HTERT RPE-1 (cell line): Measurements from ENCODE around the gene MBNL1.
"Not testable (repeated sequence)": the region's sequence is repeated elsewhere in the genome, so short reads cannot be mapped to it uniquely, and the experiment has no call there.

Experiments
- in situ Hi-C: fragments of 300-500 bp; cut with MboI; formaldehyde crosslinking; loops from 4 replicates; pipeline ENCODE4 v1.14.3; 2020; ENCODE audit warnings: low sequenced_read_pairs

MBNL1 gene

DNA sequence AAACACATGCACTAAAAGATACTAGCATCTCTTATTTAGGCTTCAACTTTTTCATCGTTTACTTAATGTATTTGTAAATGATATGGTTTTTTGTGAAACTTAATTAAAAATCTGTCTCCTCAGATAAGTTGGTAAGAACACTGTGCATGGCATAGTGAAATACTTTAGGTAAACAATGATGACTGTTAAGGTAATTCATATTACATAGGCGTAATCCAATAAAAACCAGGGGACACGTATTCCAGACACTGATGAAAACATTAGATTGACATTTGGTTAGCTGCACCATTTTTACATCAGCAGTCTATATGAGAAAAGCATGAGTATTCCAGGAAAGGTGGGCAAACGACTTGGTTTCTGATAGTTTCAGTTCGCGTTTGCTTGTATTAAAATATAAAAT, 170.0 kb downstream of the MBNL1 start:
- in situ Hi-C loops = no loop called here

DNA sequence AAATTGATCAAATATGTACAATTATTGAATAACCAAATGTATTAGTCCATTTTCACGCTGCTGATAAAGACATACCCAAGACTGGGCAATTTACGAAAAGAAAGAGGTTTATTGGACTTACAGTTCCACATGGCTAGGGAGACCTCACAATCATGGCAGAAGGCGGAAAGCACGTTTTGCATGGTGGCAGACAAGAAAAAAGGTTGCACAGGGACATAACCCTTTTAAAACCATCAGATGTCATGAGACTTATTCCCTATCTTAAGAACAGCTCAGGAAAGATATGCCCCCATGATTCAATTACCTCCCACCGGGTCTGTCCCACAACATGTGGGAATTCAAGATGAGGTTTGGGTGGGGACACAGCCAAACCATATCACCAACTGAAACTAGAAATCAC, 171.5 kb downstream of the MBNL1 start:
- in situ Hi-C loops = not testable (repeated sequence)

DNA sequence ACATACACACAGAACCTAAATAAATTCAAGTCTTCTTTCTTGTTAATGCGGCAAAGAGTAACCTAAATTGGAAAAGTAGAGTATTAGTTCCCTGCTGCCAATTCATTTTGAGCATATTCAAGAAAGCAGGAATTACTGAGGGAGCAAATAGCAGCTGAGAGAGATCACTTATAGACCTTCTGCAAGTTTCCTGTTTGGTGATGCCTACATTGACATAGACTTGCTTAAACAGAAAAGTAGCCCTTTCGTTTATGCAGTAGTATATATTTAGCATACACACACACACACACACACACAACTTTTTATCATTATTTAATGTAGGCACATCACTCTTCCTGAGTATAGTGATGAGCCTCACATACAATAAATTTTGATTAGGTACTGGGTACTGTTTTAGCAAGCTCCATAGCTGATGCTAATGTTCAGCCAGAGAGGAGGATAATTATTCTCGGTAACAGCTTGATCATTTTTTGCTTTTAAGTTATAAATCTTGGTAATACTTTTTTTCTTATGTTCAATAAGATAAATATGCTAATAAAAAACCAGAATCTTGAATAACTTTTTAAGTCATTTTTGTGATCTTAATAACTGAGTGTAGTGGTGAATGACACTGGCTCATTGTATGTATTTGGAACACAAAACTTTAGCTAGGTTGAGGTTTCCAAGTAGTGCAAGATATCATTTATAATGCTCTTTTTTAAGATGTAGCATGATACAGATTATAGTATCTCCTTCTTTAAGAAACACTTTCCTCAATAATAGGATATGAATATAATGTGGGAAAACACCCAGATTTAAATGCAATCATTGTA, 174.7 kb downstream of the MBNL1 start:
- in situ Hi-C loops = no loop called here

DNA sequence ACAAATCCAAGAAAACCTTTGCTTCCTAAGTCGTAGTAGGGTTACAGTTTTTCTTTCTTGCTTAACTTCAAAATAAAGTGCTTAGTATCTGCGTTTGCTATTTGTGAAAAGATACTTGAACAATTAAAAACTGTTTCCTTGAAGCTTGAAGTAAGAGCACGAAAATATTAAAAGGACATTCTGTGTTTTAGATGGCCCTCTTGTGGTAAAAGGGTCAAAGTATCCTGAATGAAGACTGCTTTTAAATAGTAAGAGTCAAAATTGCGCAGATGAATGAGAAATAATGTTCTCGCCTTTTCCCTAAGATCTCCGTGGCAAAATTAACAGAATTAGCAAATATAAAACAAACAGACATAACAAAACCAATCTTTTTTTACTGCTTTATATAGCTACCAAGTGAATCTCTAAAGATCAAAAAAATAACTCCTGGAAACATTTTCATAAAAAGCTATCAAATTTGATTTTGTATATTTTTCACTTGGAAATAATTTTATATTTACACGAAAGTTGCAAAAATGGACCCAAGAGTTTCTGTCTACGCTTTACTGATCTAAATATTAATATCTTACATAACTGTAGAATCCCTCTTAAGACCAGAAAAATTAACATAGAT, 175.4 kb downstream of the MBNL1 start:
- in situ Hi-C loops = no loop called here

DNA sequence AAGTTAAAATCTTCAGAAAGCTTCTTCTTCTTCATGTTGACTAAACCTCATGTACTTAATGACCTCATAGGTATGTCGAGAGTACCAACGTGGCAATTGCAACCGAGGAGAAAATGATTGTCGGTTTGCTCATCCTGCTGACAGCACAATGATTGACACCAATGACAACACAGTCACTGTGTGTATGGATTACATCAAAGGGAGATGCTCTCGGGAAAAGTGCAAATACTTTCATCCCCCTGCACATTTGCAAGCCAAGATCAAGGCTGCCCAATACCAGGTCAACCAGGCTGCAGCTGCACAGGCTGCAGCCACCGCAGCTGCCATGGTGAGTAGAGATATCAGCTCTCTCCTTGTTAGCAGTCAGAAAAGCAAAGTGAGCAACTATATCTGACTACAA, 176.5 kb downstream of the MBNL1 start:
- in situ Hi-C loops = no loop called here

DNA sequence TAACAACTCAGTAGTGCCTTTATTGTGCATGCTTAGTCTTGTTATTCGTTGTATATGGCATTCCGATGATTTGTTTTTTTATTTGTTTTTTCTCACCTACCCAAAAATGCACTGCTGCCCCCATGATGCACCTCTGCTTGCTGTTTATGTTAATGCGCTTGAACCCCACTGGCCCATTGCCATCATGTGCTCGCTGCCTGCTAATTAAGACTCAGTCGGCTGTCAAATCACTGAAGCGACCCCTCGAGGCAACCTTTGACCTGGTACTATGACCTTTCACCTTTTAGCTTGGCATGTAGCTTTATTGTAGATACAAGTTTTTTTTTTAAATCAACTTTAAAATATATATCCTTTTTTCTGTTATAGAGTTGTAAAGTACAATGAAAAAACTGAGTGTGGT, 177.8 kb downstream of the MBNL1 start:
- in situ Hi-C loops = no loop called here

- in situ Hi-C loops = no loop called here
These were observed 178.8 kb downstream of the MBNL1 start for GRCh38 chr3:152447511-152447910.

DNA sequence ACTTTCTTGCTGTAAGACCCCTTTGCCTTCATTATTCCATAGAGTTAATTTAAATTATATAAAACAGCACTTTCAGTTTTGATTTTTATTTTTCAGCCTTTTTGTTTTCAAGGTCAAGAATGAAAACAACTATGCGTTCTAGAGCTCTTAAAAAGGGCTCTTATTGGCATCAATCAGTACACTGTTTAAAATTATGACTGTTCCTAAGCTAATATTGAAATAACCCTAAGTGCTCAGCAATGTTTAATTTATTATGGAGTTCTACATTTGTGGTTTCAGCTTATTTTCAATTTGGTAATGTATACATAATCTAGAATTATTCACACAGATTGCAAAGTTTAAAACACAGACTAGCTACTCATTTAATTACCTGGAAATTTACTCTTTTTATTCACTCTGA, 179.4 kb downstream of the MBNL1 start:
- in situ Hi-C loops = no loop called here

DNA sequence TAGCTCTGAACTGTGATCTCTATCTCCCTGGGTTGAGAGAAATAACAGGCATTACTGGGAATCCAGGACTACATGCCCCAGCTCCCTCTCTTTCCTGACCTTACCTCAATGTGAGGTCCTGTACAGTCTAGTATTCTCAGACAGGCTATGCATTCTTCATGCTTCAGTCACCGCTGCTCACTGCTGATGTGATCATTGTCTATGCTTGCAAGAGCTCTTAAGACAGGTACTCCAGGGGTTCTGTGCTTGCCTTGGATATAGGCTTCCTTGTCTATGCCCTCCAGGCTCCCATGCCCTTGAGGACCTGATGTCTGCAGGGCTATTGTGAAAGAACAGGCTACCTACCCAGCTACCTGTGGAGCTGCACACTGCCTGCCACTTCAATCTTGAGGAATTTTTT, 183.6 kb downstream of the MBNL1 start:
- in situ Hi-C loops = no loop called here

DNA sequence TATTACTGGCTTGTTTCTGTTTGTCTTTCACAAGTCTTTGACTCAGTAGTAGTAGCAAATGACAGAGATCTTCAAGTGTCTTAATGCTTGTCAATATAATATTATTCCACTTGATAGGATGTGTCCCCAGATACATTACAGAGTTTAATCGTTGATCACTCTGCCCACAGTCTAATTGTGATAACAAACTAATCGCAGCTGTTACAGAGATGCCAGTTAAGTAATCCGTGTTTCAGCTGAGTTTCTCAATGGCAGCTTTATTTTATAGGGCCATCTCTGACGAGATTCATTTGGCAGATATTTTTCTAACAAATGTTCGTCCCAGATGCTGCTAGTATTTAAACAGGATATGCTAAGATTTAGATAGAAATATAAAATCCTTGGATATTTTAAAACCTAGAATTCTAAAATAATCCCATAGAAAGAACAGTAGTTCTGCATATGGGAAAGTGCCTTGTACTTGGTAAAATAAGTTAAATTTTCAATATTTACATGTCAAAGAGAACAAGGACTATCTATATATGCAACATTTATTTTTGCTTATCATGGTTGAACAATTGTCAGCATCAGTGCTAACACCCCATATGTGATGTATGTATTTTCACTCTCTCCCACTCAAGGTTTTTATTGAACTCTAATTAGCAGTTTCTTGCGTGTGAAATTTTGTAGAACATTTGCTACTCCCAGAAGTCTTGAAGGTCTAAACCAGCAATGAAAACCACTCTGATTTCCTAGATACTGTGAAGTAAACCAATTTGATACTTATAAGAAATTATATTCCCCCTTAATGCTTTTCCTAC, 185.5 kb downstream of the MBNL1 start:
- in situ Hi-C loops = no loop called here

DNA sequence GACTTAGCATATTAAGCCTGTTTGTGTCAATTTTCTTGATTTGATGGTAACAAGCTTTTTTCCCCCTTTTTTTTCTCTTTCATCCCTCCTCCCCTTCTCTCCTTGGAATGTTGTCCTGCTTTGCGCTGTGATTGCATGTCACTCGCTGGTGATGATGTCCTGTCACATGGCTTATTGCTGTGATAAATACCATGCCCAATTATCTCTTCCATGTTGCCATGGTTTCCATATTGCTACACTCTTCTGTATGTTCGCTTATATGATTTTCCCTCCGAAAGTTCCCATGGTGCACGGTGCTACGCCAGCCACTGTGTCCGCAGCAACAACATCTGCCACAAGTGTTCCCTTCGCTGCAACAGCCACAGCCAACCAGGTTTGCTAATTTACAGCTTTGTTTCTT, 187.3 kb downstream of the MBNL1 start:
- in situ Hi-C loops = no loop called here

- in situ Hi-C loops = no loop called here
These were observed 189.0 kb downstream of the MBNL1 start for GRCh38 chr3:152457500-152458375.

DNA sequence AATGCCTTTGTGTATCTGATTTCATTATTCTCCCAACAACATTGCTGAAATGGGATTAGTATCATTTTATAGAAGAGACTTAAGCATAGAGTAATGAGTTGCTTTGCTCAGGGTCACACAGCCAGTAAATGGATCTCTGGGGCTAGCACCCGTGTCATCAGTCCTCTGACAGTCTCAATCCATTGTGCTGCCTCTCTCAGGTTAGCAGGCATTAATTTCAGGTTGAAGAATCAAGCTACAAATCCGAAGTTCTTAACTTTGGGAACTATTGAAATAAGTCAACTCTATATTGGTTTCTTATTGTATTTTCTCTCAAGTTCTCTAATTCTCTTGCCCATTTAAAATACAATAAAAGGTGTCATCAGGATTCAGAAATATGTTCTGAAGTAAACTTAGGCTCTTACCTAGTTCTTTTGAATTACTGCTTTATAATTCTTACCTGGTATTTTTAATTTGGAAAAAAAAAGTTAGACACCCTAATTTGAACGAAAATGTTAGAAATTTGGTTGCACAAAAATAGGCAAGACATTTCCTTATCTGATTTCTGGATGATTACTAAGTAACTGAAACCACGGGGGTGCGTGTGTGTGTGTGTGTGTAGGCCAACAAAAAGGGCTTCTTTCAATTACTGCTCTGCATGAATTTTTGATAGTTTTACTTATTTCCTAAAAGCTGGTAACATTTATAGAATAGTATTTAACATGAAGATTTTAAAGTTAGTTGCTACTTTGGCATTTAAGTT, 189.8 kb downstream of the MBNL1 start:
- in situ Hi-C loops = no loop called here

DNA sequence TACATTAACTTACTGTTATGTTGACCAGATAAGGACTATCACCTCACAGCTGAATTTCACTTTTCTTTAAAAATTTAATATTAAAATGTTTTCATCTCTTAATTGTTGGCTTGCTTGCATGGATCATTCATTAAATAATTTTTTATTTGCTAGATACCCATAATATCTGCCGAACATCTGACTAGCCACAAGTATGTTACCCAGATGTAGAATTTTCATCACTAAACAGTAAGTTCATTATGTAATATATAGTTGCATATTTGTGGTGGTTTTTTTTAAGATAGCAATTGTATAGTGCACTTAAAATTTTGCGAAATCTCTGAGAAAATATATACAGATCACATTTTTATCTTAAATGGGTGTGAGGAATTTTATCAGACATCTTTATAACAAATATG, 190.4 kb downstream of the MBNL1 start:
- in situ Hi-C loops = no loop called here

DNA sequence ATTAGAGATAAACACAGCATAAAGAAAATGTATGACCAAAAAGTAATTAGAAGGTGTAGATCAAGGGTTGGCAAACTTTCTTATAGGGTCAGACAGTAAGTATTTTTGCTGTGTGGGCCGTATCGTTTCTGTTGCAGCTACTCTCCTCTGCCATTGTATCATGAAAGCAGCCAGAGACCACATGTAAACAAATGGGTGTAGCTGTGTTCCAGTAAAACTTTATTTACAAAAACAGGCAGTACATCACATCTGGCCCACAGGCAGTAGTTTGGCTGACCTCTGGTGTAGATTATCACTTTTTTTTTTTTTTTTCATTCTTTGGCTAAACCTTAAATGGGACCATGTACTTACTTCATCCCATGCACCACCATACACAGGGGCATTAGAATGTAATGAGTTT, 190.8 kb downstream of the MBNL1 start:
- in situ Hi-C loops = no loop called here

DNA sequence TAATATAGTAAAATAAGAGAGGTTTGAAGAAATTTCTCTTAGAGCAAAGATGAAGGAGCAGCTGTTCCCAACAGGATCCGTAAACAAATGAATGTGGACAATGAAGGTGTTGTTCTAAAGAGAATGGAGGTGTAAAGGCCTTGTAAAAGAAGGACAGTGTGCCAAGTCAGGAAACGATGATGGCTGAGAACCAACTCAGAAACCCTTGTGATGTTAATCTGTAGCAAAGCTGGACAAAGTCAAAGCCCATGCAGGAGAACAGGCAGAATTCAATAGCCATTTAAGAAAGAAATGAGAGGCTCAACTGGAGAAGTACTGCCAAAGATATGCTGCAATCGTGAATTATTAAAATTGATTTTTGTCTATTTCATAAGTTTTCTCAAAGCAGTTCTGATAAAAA, 192.2 kb downstream of the MBNL1 start:
- in situ Hi-C loops = no loop called here

DNA sequence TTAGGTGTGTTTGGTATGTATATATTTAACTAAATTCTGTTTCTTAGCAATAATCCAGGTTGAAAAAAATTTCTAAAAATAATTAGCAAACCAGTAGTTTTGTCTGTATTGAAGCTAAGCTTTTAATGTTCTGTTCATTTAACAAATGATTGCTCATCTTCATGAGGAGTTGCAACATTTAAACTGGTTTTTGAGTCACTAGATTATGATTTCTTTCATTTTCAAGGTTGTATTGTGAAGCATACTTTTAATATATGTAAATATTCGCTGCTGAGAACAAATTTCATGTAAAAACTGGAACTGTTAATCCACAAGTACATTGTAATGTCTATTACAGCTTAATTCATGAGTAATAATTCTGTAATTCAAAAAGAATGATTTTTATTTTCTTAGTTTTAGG, 192.7 kb downstream of the MBNL1 start:
- in situ Hi-C loops = no loop called here

GRCh38 chr3:152466784-152467183, 198.1 kb downstream of the MBNL1 start:
- in situ Hi-C loops = no loop called here

- in situ Hi-C loops = no loop called here
These were observed 200.7 kb downstream of the MBNL1 start for GRCh38 chr3:152469248-152470025.
